Thyroid gland (tissue), 4 donors: ENCODE data around the gene FAM89B. TPM values are rescaled to one million over a fixed set of nuclear protein-coding genes. Genes with fewer than 3 reads are reported as not detected.

Source experiments
- DNase-seq, 2 donors: peaks; one replicate each; pipeline ENCODE4 v3.0.0-alpha.2; 2019
- H3K27ac ChIP-seq, 3 donors: fragments of 200-600 bp; sonication (generic); 1 replicate in 2 of 3; 2 replicates in 1 of 3; pipeline ENCODE4 v1.5.1; 2016 to 2019; ENCODE audit warnings: mild to moderate bottlenecking in 1 of 3, moderate library complexity in 1 of 3
- H3K27me3 ChIP-seq: fragments of 200-600 bp; sonication (generic); one replicate; pipeline ENCODE4 v1.5.1; 2019
- H3K36me3 ChIP-seq, 2 donors: fragments of 200-600 bp; sonication (generic); one replicate each; pipeline ENCODE4 v1.5.1; 2016 to 2019
- H3K4me1 ChIP-seq, 2 donors: fragments of 200-600 bp; sonication (generic); one replicate each; pipeline ENCODE4 v1.5.1; 2017 to 2019
- H3K4me3 ChIP-seq, 3 donors: fragments of 200-600 bp; sonication (generic); replicated peaks in 1 of 3; 1 replicate in 2 of 3; 2 replicates in 1 of 3; pipeline ENCODE4 v1.5.1; 2016; ENCODE audit warnings: mild to moderate bottlenecking in 1 of 3
- H3K9me3 ChIP-seq: fragments of 200-600 bp; sonication (generic); one replicate; pipeline ENCODE4 v1.5.1; 2017
- POLR2A ChIP-seq, 2 donors: fragments of 450-650 bp; IDR thresholded peaks; one replicate each; pipeline ENCODE4 v1.6.1; 2017; ENCODE audit warnings: antibody characterized with exemption in 2 of 2, mild to moderate bottlenecking in 2 of 2, moderate library complexity in 1 of 2
- WGBS, 2 donors: methylation state at CpG; one replicate each; pipeline ENCODE4 v1.1.5; 2017; 5-methylcytosine and 5-hydroxymethylcytosine counted together
- intact Hi-C: fragments of 100-400 bp; cut with DNase I; formaldehyde crosslinking; loops from one replicate; pipeline ENCODE4 v1.15.1; 2023
- total RNA-seq, 4 donors: library from RNA; depleted of rRNA; stranded (reverse); fragments of >200 nt; gene quantifications; one replicate each; pipeline ENCODE4 v1.2.3, GENCODE V29; 2016
- TF ChIP-seq, protein P1 (sequence below), 6 experiments: fragments of 200-600 bp in 3 of 6; fragments of 450-650 bp in 3 of 6; sonication (generic) in 3 of 6; IDR thresholded peaks; one replicate each; pipeline ENCODE4 v1.5.1; 2016 to 2019; ENCODE audit warnings: antibody characterized with exemption in 6 of 6, mild to moderate bottlenecking in 2 of 6, inconsistent platforms in 1 of 6, moderate library complexity in 1 of 6

The FAM89B gene
- total RNA-seq, 4 donors from 2014 or later: 26.9 to 55.5 (median 43.2) TPM

DNA sequence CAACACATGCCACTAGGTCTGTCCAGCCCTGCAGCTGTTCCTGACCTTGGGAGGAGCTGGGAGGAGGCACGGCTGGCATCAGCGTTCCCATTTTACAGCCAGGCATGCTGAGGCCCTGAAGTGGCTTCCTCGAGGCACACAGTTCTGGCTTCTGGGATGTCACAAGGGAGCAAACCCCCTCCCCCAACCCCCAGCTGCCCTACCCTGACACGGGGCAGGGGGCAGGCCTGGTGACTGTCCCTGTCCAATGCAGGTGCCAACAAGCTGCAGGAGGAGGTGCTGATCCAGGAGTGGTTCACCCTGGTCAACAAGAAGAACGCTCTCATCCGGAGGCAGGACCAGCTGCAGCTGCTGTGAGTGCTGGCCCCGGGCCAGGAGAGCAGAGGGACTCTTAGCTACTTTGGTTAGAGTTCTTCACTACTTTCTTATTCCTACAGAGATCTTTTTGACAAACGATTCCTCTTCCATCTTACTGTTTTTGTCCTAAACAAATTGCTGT lies 18.0 kb downstream of the FAM89B start:
- Histone ChIP-seq H3K27me3 (no peaks in the 10 kb centered on the region), H3K36me3 (no peaks in the 10 kb centered on the region), H3K9me3 (no peaks in the 10 kb centered on the region), H3K4me1 (peaks cover 4 to 18% of the 10 kb centered on the region in 2 donors), H3K27ac (no peak overlapping the region), H3K4me3 (no peak overlapping the region)
- no peak for TF ChIP-seq POLR2A (IDR thresholded peaks at IDR 0.05)
- TF ChIP-seq, protein P1, sequence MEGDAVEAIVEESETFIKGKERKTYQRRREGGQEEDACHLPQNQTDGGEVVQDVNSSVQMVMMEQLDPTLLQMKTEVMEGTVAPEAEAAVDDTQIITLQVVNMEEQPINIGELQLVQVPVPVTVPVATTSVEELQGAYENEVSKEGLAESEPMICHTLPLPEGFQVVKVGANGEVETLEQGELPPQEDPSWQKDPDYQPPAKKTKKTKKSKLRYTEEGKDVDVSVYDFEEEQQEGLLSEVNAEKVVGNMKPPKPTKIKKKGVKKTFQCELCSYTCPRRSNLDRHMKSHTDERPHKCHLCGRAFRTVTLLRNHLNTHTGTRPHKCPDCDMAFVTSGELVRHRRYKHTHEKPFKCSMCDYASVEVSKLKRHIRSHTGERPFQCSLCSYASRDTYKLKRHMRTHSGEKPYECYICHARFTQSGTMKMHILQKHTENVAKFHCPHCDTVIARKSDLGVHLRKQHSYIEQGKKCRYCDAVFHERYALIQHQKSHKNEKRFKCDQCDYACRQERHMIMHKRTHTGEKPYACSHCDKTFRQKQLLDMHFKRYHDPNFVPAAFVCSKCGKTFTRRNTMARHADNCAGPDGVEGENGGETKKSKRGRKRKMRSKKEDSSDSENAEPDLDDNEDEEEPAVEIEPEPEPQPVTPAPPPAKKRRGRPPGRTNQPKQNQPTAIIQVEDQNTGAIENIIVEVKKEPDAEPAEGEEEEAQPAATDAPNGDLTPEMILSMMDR (IDR thresholded peaks at IDR 0.05): no peak
- intact Hi-C loops: no loop called here
- 61 to 67% methylated on average over 5 to 7 of the region's 8 CpGs for WGBS, 2 donors
- no peak for DNase-seq

GRCh38 chr11:65591939-65592857 lies 19.9 kb downstream of the FAM89B start:
- no peak for TF ChIP-seq POLR2A (IDR thresholded peaks at IDR 0.05)
- TF ChIP-seq, protein P1 (IDR thresholded peaks at IDR 0.05): peak in 3 of 6 experiments; percentile 12 to 47 (median 36)
- H3K36me3 ChIP-seq: no peaks in the 10 kb centered on the region
- H3K4me3 ChIP-seq: no peak overlapping the region
- no peaks in the 10 kb centered on the region for H3K27me3 ChIP-seq
- intact Hi-C loops: no loop called here
- no peaks in the 10 kb centered on the region for H3K9me3 ChIP-seq
- peak; percentile 54 to 62 for DNase-seq
- WGBS, 2 donors: 35 to 37% methylated on average over 30 to 37 of the region's 106 CpGs
- H3K27ac ChIP-seq: peak overlapping the region in 2 of 3 donors; percentile 4 to 47
- H3K4me1 ChIP-seq: peaks cover 4 to 13% of the 10 kb centered on the region in 2 donors

- Histone ChIP-seq H3K9me3 (no peaks in the 10 kb centered on the region), H3K27ac (no peak overlapping the region), H3K4me3 (no peak overlapping the region), H3K4me1 (peaks cover 4 to 7% of the 10 kb centered on the region in 2 donors), H3K27me3 (no peaks in the 10 kb centered on the region), H3K36me3 (peaks cover 4 to 6% of the 10 kb centered on the region in 2 donors)
- 67 to 73% methylated on average over 18 to 19 of the region's 22 CpGs for WGBS, 2 donors
- no peak for TF ChIP-seq POLR2A (IDR thresholded peaks at IDR 0.05)
- TF ChIP-seq, protein P1 (IDR thresholded peaks at IDR 0.05): no peak
- intact Hi-C loops: no loop called here
- DNase-seq: no peak
These were observed 20.6 kb downstream of the FAM89B start for GRCh38 chr11:65592858-65593517.

GRCh38 chr11:65593518-65594414 lies 21.4 kb downstream of the FAM89B start:
- no peak overlapping the region for H3K4me3 ChIP-seq

More at GRCh38 chr11:65593518-65594414, 21.4 kb downstream of the FAM89B start:
- intact Hi-C loops: no loop called here
- Histone ChIP-seq H3K27me3 (no peaks in the 10 kb centered on the region), H3K9me3 (no peaks in the 10 kb centered on the region), H3K36me3 (peaks cover 12 to 14% of the 10 kb centered on the region in 2 donors), H3K4me1 (peaks cover 0 to 4% of the 10 kb centered on the region in 2 donors), H3K27ac (no peak overlapping the region)
- WGBS, 2 donors: 79 to 83% methylated on average over 16 to 17 of the region's 26 CpGs
- no peak for TF ChIP-seq POLR2A (IDR thresholded peaks at IDR 0.05)
- TF ChIP-seq, protein P1 (IDR thresholded peaks at IDR 0.05): peak; percentile 15 to 53 (median 29)
- no peak for DNase-seq
